Fibroblast of lung (primary cell): ENCODE data around the gene PGAM2. TPM values are rescaled to one million over a fixed set of nuclear protein-coding genes. Genes with fewer than 3 reads are reported as not detected.

Experiments used
- DNase-seq, 2 donors: peaks; one replicate each; pipeline versions ENCODE4 v3.0.0 to v3.0.0-alpha.2; 2010; ENCODE audit warnings: low read depth in 2 of 2
- H2AFZ ChIP-seq: 2 replicates; pipeline ENCODE4 v1.5.1; 2012; ENCODE audit warnings: low read length, control low read depth, inconsistent platforms
- H3K27ac ChIP-seq: 2 replicates; pipeline ENCODE4 v1.5.1; 2011; ENCODE audit warnings: low read length, control low read depth; ENCODE audit not compliant: insufficient read depth
- H3K27me3 ChIP-seq: 2 replicates; pipeline ENCODE4 v1.5.1; 2011; ENCODE audit warnings: mild to moderate bottlenecking, low read length; ENCODE audit not compliant: control insufficient read depth, insufficient read depth
- H3K36me3 ChIP-seq: 2 replicates; pipeline ENCODE4 v1.5.1; 2011; ENCODE audit warnings: low read length; ENCODE audit not compliant: control insufficient read depth, insufficient read depth
- H3K4me1 ChIP-seq: 2 replicates; pipeline ENCODE4 v1.5.1; 2011; ENCODE audit warnings: low read length; ENCODE audit not compliant: control insufficient read depth, insufficient read depth; ENCODE audit errors: extremely low read depth
- H3K4me2 ChIP-seq: 2 replicates; pipeline ENCODE4 v1.5.1; 2011; ENCODE audit warnings: low read length, control low read depth; ENCODE audit not compliant: insufficient read depth; ENCODE audit errors: extremely low read depth
- H3K4me3 ChIP-seq, 4 experiments: fragments of 200-600 bp in 1 of 4; sonication (generic) in 1 of 4; replicated peaks in 1 of 4; 2 replicates each; pipeline ENCODE4 v1.5.1; 2011 to 2016; ENCODE audit warnings: low read length in 4 of 4, low read depth in 3 of 4, mild to moderate bottlenecking in 3 of 4, control low read depth in 2 of 4, inconsistent platforms in 1 of 4, mixed read lengths in 1 of 4; ENCODE audit not compliant: insufficient read depth in 1 of 4; ENCODE audit errors: control extremely low read depth in 1 of 4
- H3K79me2 ChIP-seq: 2 replicates; pipeline ENCODE4 v1.5.1; 2012; ENCODE audit warnings: mild to moderate bottlenecking, low read length, inconsistent platforms; ENCODE audit not compliant: control insufficient read depth, insufficient read depth
- H3K9ac ChIP-seq: 2 replicates; pipeline ENCODE4 v1.5.1; 2011; ENCODE audit warnings: mild to moderate bottlenecking, low read length, control low read depth; ENCODE audit not compliant: insufficient read depth
- H3K9me3 ChIP-seq: 2 replicates; pipeline ENCODE4 v1.5.1; 2012; ENCODE audit warnings: low read depth, low read length; ENCODE audit not compliant: control insufficient read depth, insufficient read depth
- H4K20me1 ChIP-seq: 2 replicates; pipeline ENCODE4 v1.5.1; 2011; ENCODE audit warnings: low read length; ENCODE audit not compliant: control insufficient read depth, insufficient read depth; ENCODE audit errors: extremely low read depth
- EZH2 ChIP-seq: IDR thresholded peaks from 2 replicates; pipeline ENCODE4 v1.5.1; 2012; ENCODE audit warnings: low read length, control low read depth, mild to moderate bottlenecking; ENCODE audit errors: missing control alignments
- polyA minus RNA-seq: library from RNA; depleted of rRNA, polyadenylated mRNA; stranded (reverse); fragments of >200 nt; gene quantifications from 2 replicates; pipeline ENCODE4 v1.2.3, GENCODE V29; 2011; ENCODE audit warnings: low replicate concordance
- polyA plus RNA-seq, 2 donors: library from polyadenylated mRNA; depleted of rRNA in 1 of 2; stranded (reverse) in 1 of 2; unstranded in 1 of 2; fragments of >200 nt; gene quantifications; 2 replicates each; pipeline ENCODE4 v1.2.1, GENCODE V29; 2011 to 2012; ENCODE audit warnings: missing spikeins in 1 of 2
- total RNA-seq: library from RNA; depleted of rRNA; stranded (reverse); fragments of >200 nt; gene quantifications from 2 replicates; pipeline ENCODE4 v1.2.1, GENCODE V29; 2014
- TF ChIP-seq, protein P1 (sequence below), 2 donors: IDR thresholded peaks in 1 of 2; conservative IDR thresholded peaks in 1 of 2; 1 replicate in 1 of 2; 2 replicates in 1 of 2; pipeline ENCODE4 v1.5.1; 2011 to 2012; ENCODE audit warnings: low read length in 2 of 2, control low read depth in 1 of 2, inconsistent platforms in 1 of 2, low read depth in 1 of 2, mild to moderate bottlenecking in 1 of 2

PGAM2 gene
- total RNA-seq (0.26 and 0.33 TPM in 2 replicates), polyA plus RNA-seq (not detected in 2 replicates), polyA minus RNA-seq (not detected in 2 replicates)
- 0.18 TPM in 1 of 2 replicates, not detected in the other for polyA plus RNA-seq (2012)

DNA sequence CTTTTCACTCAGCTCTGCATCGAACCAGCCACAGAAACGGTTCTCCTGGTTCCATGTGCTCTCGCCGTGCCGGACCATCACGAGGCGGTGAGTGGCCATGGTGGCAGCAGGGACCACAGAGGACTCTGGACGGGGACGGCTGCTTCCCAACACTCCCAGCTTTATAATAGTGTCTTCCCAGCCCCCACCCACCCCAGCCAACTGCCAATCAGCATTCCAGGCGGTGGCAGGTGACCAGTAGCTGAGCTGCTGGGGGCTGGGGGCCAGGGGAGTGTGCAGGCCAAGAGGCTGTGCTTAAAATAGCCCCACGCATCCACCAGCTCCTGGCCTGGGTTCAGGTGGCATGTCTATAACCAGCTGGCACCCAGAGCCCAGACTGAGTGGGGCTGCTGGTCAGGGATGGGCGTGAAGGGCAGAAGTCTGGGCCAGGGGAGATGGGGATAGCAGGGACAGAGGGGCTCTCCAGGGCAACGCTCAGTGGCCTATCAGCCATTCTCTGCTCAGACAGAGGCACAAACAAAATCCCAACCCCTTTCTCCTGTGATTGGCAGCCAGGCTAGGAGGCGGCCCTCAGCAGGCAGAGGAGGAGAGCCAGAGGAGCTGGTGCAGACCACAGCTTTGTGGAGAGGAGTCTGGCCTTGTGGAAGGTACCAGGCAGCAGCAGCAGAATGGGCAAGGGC lies at the start of gene PGAM2:
TSS of gene PGAM2 (minus strand) at position 137 of the 680 bp plus-strand sequence. CDS start at position 99, 38 bp downstream.
- TF ChIP-seq EZH2: no peak
- TF ChIP-seq, protein P1, sequence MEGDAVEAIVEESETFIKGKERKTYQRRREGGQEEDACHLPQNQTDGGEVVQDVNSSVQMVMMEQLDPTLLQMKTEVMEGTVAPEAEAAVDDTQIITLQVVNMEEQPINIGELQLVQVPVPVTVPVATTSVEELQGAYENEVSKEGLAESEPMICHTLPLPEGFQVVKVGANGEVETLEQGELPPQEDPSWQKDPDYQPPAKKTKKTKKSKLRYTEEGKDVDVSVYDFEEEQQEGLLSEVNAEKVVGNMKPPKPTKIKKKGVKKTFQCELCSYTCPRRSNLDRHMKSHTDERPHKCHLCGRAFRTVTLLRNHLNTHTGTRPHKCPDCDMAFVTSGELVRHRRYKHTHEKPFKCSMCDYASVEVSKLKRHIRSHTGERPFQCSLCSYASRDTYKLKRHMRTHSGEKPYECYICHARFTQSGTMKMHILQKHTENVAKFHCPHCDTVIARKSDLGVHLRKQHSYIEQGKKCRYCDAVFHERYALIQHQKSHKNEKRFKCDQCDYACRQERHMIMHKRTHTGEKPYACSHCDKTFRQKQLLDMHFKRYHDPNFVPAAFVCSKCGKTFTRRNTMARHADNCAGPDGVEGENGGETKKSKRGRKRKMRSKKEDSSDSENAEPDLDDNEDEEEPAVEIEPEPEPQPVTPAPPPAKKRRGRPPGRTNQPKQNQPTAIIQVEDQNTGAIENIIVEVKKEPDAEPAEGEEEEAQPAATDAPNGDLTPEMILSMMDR (conservative IDR thresholded peaks at IDR 0.05 in 1 of 2, IDR thresholded peaks at IDR 0.05 in 1 of 2; ENCODE audit: low read depth in 1 of 2, low read length in 2 of 2): no peak
- H2AFZ ChIP-seq: no peak within 1 kb of the TSS
- H3K36me3 ChIP-seq: peaks cover 3% of the 10 kb centered on the region
- H3K4me1 ChIP-seq: no peaks in the 10 kb centered on the region
- H3K27me3 ChIP-seq: peaks cover 5% of the 10 kb centered on the region
- no peaks in the 10 kb centered on the region for H3K79me2 ChIP-seq
- H3K4me2 ChIP-seq: no peak within 1 kb of the TSS
- H3K9me3 ChIP-seq: no peaks in the 10 kb centered on the region
- no peak within 1 kb of the TSS for H3K9ac ChIP-seq
- no peak within 1 kb of the TSS for H3K4me3 ChIP-seq
- no peaks in the 10 kb centered on the region for H4K20me1 ChIP-seq
- DNase-seq: no peak
- H3K27ac ChIP-seq: no peak within 1 kb of the TSS

GRCh38 chr7:44114586-44115310 lies 49.4 kb upstream of the PGAM2 start:
- no peak for TF ChIP-seq EZH2
- TF ChIP-seq, protein P1 (conservative IDR thresholded peaks at IDR 0.05 in 1 of 2, IDR thresholded peaks at IDR 0.05 in 1 of 2; ENCODE audit: low read depth in 1 of 2, low read length in 2 of 2): no peak
- Histone ChIP-seq H3K36me3 (peaks cover 30% of the 10 kb centered on the region), H3K79me2 (peaks cover 3% of the 10 kb centered on the region), H3K4me2 (no peak overlapping the region), H3K4me1 (no peaks in the 10 kb centered on the region), H2AFZ (no peak overlapping the region), H3K4me3 (no peak overlapping the region), H4K20me1 (no peaks in the 10 kb centered on the region), H3K27me3 (no peaks in the 10 kb centered on the region), H3K9ac (no peak overlapping the region), H3K27ac (no peak overlapping the region), H3K9me3 (no peaks in the 10 kb centered on the region)
- DNase-seq: no peak

- no peak overlapping the region for H3K27ac ChIP-seq
- no peaks in the 10 kb centered on the region for H4K20me1 ChIP-seq
- H3K4me2 ChIP-seq: no peak overlapping the region
- no peaks in the 10 kb centered on the region for H3K79me2 ChIP-seq
- no peaks in the 10 kb centered on the region for H3K27me3 ChIP-seq
- no peak for TF ChIP-seq EZH2
- no peak overlapping the region for H2AFZ ChIP-seq
- H3K4me3 ChIP-seq: no peak overlapping the region
- no peaks in the 10 kb centered on the region for H3K4me1 ChIP-seq
- H3K9ac ChIP-seq: no peak overlapping the region
- DNase-seq: no peak
- peaks cover 33% of the 10 kb centered on the region for H3K36me3 ChIP-seq
- no peaks in the 10 kb centered on the region for H3K9me3 ChIP-seq
These were observed 48.5 kb upstream of the PGAM2 start for GRCh38 chr7:44113764-44114354.
